Mammary epithelial cell (primary cell): ENCODE results near the gene CNTNAP1.

Source experiments
- EZH2 ChIP-seq: IDR thresholded peaks from 2 replicates; pipeline ENCODE4 v1.6.1; 2012; ENCODE audit warnings: low read length, inconsistent platforms, borderline replicate concordance
- TF ChIP-seq, protein P1 (sequence below), 2 donors: IDR thresholded peaks in 1 of 2; conservative IDR thresholded peaks in 1 of 2; 2 replicates each; pipeline ENCODE4 v1.5.1; 2011 to 2012; ENCODE audit warnings: inconsistent platforms in 2 of 2, low read length in 2 of 2, mild to moderate bottlenecking in 2 of 2, control low read depth in 1 of 2, low read depth in 1 of 2; ENCODE audit not compliant: insufficient read depth in 1 of 2; ENCODE audit errors: extremely low read depth in 1 of 2

GRCh38 chr17:42691021-42691545 is 8.8 kb downstream of the CNTNAP1 start:
- TF ChIP-seq, protein P1, sequence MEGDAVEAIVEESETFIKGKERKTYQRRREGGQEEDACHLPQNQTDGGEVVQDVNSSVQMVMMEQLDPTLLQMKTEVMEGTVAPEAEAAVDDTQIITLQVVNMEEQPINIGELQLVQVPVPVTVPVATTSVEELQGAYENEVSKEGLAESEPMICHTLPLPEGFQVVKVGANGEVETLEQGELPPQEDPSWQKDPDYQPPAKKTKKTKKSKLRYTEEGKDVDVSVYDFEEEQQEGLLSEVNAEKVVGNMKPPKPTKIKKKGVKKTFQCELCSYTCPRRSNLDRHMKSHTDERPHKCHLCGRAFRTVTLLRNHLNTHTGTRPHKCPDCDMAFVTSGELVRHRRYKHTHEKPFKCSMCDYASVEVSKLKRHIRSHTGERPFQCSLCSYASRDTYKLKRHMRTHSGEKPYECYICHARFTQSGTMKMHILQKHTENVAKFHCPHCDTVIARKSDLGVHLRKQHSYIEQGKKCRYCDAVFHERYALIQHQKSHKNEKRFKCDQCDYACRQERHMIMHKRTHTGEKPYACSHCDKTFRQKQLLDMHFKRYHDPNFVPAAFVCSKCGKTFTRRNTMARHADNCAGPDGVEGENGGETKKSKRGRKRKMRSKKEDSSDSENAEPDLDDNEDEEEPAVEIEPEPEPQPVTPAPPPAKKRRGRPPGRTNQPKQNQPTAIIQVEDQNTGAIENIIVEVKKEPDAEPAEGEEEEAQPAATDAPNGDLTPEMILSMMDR (conservative IDR thresholded peaks at IDR 0.05 in 1 of 2, IDR thresholded peaks at IDR 0.05 in 1 of 2; ENCODE audit: extremely low read depth in 1 of 2, insufficient read depth in 1 of 2, low read depth in 1 of 2, low read length in 2 of 2) = no peak
- TF ChIP-seq EZH2 = no peak
